Measurements from ENCODE around the gene CACNA2D4. TPM values are rescaled to one million over a fixed set of nuclear protein-coding genes. Genes with fewer than 3 reads are reported as not detected.

The CACNA2D4 gene
- polyA plus RNA-seq, 1 experiment = 0.22 TPM

- no peak for DNase-seq (ENCODE audit: low read depth, low spot score)
- Histone ChIP-seq H3K27me3 (ENCODE audit: control insufficient read depth, insufficient read depth, low read length) (peaks cover 3% of the 10 kb centered on the region), H3K27ac (ENCODE audit: low read depth, low read length) (no peak overlapping the region), H3K9me3 (ENCODE audit: control insufficient read depth, insufficient read depth, low read length) (no peaks in the 10 kb centered on the region; the same call in 1 of the 2 replicates), H3K4me3 (ENCODE audit: low read depth, low read length) (no peak overlapping the region)
- CTCF ChIA-PET = interaction anchor here (0.9 to 8.4 kb wide), 3 partner anchors 141 to 785 kb away, joined by 3 to 70 read pairs (median 4); no protein-coding TSS in a partner anchor
- POLR2A ChIA-PET = no interaction called here
- TF ChIP-seq, protein P1, sequence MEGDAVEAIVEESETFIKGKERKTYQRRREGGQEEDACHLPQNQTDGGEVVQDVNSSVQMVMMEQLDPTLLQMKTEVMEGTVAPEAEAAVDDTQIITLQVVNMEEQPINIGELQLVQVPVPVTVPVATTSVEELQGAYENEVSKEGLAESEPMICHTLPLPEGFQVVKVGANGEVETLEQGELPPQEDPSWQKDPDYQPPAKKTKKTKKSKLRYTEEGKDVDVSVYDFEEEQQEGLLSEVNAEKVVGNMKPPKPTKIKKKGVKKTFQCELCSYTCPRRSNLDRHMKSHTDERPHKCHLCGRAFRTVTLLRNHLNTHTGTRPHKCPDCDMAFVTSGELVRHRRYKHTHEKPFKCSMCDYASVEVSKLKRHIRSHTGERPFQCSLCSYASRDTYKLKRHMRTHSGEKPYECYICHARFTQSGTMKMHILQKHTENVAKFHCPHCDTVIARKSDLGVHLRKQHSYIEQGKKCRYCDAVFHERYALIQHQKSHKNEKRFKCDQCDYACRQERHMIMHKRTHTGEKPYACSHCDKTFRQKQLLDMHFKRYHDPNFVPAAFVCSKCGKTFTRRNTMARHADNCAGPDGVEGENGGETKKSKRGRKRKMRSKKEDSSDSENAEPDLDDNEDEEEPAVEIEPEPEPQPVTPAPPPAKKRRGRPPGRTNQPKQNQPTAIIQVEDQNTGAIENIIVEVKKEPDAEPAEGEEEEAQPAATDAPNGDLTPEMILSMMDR (IDR thresholded peaks at IDR 0.05; ENCODE audit: low read depth, low read length) = no peak
Measured at GRCh38 chr12:1798641-1799020, 119.8 kb downstream of the CACNA2D4 start.

DNA sequence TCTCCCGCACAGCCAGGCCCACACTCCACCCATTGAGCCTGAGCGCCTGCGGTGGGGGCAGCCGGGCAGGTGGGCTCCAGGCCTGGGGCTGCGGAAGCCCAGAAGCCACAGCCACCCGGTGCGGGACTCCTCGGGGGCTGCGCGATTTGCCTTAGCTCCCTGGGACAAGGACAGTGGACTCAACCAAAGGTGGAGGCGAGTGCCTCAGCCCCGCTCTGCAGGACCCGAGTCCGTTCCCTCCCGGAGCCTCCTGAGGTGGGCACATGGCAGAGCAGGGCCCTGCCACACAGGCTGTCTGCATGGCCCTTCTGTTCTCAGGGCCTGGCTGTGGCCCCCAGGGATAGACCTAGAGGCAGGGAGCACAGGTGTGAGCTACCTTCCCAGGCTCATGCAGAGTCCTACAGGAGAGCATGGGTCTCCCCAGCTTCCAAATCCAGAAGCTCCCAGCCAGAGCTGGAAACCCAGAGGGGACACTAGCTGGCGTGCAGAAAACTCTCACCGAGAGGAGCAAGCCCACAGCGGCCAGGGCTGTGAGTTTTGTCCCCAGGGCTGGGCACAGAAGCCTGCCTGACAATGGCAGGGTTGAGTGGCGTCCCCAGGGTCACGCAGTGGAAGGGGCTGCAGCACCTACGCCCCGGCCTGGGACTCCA, 120.3 kb downstream of the CACNA2D4 start:
- ChIA-PET CTCF (interaction anchor here (0.8 to 8.4 kb wide), 4 partner anchors 142 to 786 kb away, joined by 3 to 70 read pairs (median 4); no protein-coding TSS in a partner anchor), POLR2A (no interaction called here)
- TF ChIP-seq, protein P1 (IDR thresholded peaks at IDR 0.05; ENCODE audit: low read depth, low read length) = no peak
- DNase-seq (ENCODE audit: low read depth, low spot score) = no peak
- Histone ChIP-seq H3K27me3 (ENCODE audit: control insufficient read depth, insufficient read depth, low read length) (peaks cover 3% of the 10 kb centered on the region), H3K4me3 (ENCODE audit: low read depth, low read length) (no peak overlapping the region), H3K9me3 (ENCODE audit: control insufficient read depth, insufficient read depth, low read length) (no peaks in the 10 kb centered on the region; the same call in 1 of the 2 replicates), H3K27ac (ENCODE audit: low read depth, low read length) (no peak overlapping the region)

DNA sequence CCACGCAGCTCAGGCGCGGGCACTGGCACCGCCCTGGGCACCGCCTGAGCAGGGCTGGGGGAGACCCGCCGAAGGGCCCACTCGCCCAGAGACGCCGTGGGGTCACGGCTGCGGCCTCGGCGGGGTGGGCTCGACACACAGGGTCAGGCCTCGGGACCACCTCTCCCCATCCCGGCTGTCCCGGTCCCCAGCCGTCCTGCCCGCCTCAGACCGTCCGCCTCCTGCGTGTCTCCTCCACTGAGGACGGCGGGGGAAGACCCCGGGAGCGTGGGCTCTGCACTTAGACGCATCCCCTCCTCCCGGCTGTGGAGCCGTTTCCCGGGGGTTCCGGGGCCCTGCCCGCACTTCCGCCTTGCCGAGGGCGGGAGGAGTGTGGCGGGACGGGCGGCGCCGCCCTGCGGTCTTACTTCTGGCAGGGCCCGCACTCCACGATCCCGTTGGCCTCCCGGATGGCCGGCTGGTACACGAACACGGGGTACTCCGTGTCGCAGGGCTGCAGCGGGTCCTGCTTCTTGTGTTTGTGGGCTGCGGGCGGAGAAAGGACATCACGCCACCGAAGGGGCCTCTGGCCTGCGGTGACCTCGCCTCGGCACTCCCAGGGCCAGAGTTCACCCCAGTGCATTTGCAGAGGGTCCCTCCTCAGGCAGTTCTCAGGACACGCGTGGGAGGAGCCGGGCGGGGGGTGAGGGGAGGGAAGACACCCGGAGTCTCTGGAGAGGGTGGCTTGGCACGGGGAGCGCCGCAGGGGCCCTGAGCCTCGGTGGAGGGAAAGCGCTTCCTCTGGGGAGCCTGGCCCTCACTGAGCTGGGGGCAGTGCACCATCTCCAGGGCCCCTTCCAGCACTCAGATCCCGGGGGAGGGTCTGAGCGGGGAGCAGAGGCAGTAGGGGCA, 121.2 kb downstream of the CACNA2D4 start:
- Histone ChIP-seq H3K4me3 (ENCODE audit: low read depth, low read length) (0 out of 2 replicates have a peak overlapping the region, but pooled peaks have one; percentile 46), H3K27me3 (ENCODE audit: control insufficient read depth, insufficient read depth, low read length) (peaks cover 3% of the 10 kb centered on the region), H3K27ac (ENCODE audit: low read depth, low read length) (no peak overlapping the region), H3K9me3 (ENCODE audit: control insufficient read depth, insufficient read depth, low read length) (no peaks in the 10 kb centered on the region; the same call in 1 of the 2 replicates)
- no peak for DNase-seq (ENCODE audit: low read depth, low spot score)
- CTCF ChIA-PET = interaction anchor here (0.8 to 7.9 kb wide), 2 partner anchors 142 to 143 kb away, joined by 3 to 149 read pairs; no protein-coding TSS in a partner anchor
- POLR2A ChIA-PET = no interaction called here
- TF ChIP-seq, protein P1 (IDR thresholded peaks at IDR 0.05; ENCODE audit: low read depth, low read length) = no peak

DNA sequence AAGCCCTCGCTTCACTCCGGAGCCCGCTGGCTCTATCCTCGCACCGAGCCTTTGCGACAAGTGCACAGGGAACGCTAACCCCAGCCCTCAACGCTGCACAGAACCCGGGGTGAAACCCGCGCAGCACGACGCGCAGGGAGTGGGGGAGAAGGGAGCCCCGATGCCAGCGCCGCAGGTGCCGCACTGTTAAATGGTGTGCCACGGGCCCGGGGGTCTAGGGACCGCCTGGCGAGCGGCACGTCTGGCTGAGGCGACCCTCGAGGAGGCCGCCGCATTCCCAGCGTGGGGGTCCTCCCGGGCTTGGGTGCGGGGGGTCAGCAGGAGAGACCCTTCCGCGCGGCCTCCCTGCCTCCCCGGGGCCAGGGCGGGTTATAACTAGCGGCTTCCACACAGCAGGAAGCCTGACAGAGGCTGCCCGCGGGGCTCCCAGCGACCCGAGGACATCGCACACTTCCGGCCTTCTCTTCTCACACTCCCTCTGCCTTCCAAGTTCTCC, 121.9 kb downstream of the CACNA2D4 start:
- no peak for DNase-seq (ENCODE audit: low read depth, low spot score)
- Histone ChIP-seq H3K27me3 (ENCODE audit: control insufficient read depth, insufficient read depth, low read length) (peaks cover 3% of the 10 kb centered on the region), H3K9me3 (ENCODE audit: control insufficient read depth, insufficient read depth, low read length) (no peaks in the 10 kb centered on the region; the same call in 1 of the 2 replicates), H3K4me3 (ENCODE audit: low read depth, low read length) (peak overlapping the region; percentile 46), H3K27ac (ENCODE audit: low read depth, low read length) (no peak overlapping the region)
- POLR2A ChIA-PET = interaction anchor here (1.1 kb wide), 1 partner anchor 143 kb away, joined by 7 read pairs; no protein-coding TSS in a partner anchor
- CTCF ChIA-PET = interaction anchor here (2.7 to 8.9 kb wide), 3 partner anchors 143 to 162 kb away, joined by 8 to 440 read pairs (median 149); no protein-coding TSS in a partner anchor
- TF ChIP-seq, protein P1 (IDR thresholded peaks at IDR 0.05; ENCODE audit: low read depth, low read length) = no peak

All from AG04450 (cell line).